ENCODE results near the gene CTNND2. TPM values are rescaled to one million over a fixed set of nuclear protein-coding genes. Genes with fewer than 3 reads are reported as not detected.

CTNND2 gene
- total RNA-seq, 1 donor from 2014 or later: 13.9 TPM

- Histone ChIP-seq H3K9ac (no peak overlapping the region), H3K27me3 (no peaks in the 10 kb centered on the region), H3K79me2 (ENCODE audit: low read depth) (no peaks in the 10 kb centered on the region), H3K27ac (no peak overlapping the region), H3F3A (ENCODE audit: low read depth) (no peaks in the 10 kb centered on the region), H3K9me3 (ENCODE audit: low read depth) (no peaks in the 10 kb centered on the region), H4K20me1 (ENCODE audit: low read depth) (no peaks in the 10 kb centered on the region), H3K36me3 (no peaks in the 10 kb centered on the region), H2AFZ (replicated peaks) (no peak overlapping the region), H3K4me1 (no peaks in the 10 kb centered on the region), H3K4me2 (no peak overlapping the region), H3K4me3 (no peak overlapping the region)
- TF ChIP-seq EZH2phosphoT487 (IDR thresholded peaks at IDR 0.05): no peak
- Mint-ChIP-seq H3K27ac (no peak overlapping the region), H3K9me3 (no peaks in the 10 kb centered on the region), H3K4me3 (no peak overlapping the region), H3K4me1 (peaks cover 18% of the 10 kb centered on the region), H3K36me3 (peaks cover 4% of the 10 kb centered on the region), H3K27me3 (ENCODE audit: insufficient read depth, low read depth) (peaks cover 4% of the 10 kb centered on the region)
- no peak for DNase-seq (ENCODE audit: low spot score)
Measured at GRCh38 chr5:11306365-11306764, 597.9 kb downstream of the CTNND2 start.

- no peak overlapping the region for H3K4me3 ChIP-seq
- H3K27ac Mint-ChIP-seq: no peak overlapping the region
- H3K4me1 Mint-ChIP-seq: peaks cover 18% of the 10 kb centered on the region
Measured at GRCh38 chr5:11305245-11305644, 599.0 kb downstream of the CTNND2 start.

GRCh38 chr5:11304641-11305040 is 599.6 kb downstream of the CTNND2 start:
- Mint-ChIP-seq H3K27ac (no peak overlapping the region), H3K27me3 (ENCODE audit: insufficient read depth, low read depth) (peaks cover 4% of the 10 kb centered on the region), H3K4me3 (no peak overlapping the region), H3K9me3 (no peaks in the 10 kb centered on the region), H3K36me3 (peaks cover 6% of the 10 kb centered on the region), H3K4me1 (peaks cover 18% of the 10 kb centered on the region)
- no peak overlapping the region for H3K4me3 ChIP-seq
- no peak overlapping the region for H2AFZ ChIP-seq (replicated peaks)
- H3K79me2 ChIP-seq (ENCODE audit: low read depth): no peaks in the 10 kb centered on the region
- no peaks in the 10 kb centered on the region for H3F3A ChIP-seq (ENCODE audit: low read depth)
- H3K36me3 ChIP-seq: no peaks in the 10 kb centered on the region
- H3K27me3 ChIP-seq: no peaks in the 10 kb centered on the region
- H3K4me1 ChIP-seq: no peaks in the 10 kb centered on the region
- H3K9me3 ChIP-seq (ENCODE audit: low read depth): no peaks in the 10 kb centered on the region
- no peaks in the 10 kb centered on the region for H4K20me1 ChIP-seq (ENCODE audit: low read depth)
- H3K4me2 ChIP-seq: no peak overlapping the region
- H3K27ac ChIP-seq: no peak overlapping the region
- no peak overlapping the region for H3K9ac ChIP-seq
- no peak for DNase-seq (ENCODE audit: low spot score)
- no peak for TF ChIP-seq CTCF (IDR thresholded peaks at IDR 0.05)
- TF ChIP-seq EZH2 (IDR thresholded peaks at IDR 0.05): no peak
- TF ChIP-seq EZH2phosphoT487 (IDR thresholded peaks at IDR 0.05): no peak

More at GRCh38 chr5:11305245-11305644, 599.0 kb downstream of the CTNND2 start:
- H3K4me2 ChIP-seq: no peak overlapping the region
- H3K36me3 Mint-ChIP-seq: peaks cover 6% of the 10 kb centered on the region
- H3K9me3 Mint-ChIP-seq: no peaks in the 10 kb centered on the region
- no peak overlapping the region for H2AFZ ChIP-seq (replicated peaks)
- H3K79me2 ChIP-seq (ENCODE audit: low read depth): no peaks in the 10 kb centered on the region
- no peak for TF ChIP-seq EZH2 (IDR thresholded peaks at IDR 0.05)
- no peak for TF ChIP-seq CTCF (IDR thresholded peaks at IDR 0.05)
- no peak overlapping the region for H3K27ac ChIP-seq
- H4K20me1 ChIP-seq (ENCODE audit: low read depth): no peaks in the 10 kb centered on the region
- H3K36me3 ChIP-seq: no peaks in the 10 kb centered on the region
- H3K27me3 Mint-ChIP-seq (ENCODE audit: insufficient read depth, low read depth): peaks cover 4% of the 10 kb centered on the region
- no peaks in the 10 kb centered on the region for H3K27me3 ChIP-seq
- H3K4me3 Mint-ChIP-seq: no peak overlapping the region
- H3K9ac ChIP-seq: no peak overlapping the region
- H3K4me1 ChIP-seq: no peaks in the 10 kb centered on the region
- H3K9me3 ChIP-seq (ENCODE audit: low read depth): no peaks in the 10 kb centered on the region
- no peaks in the 10 kb centered on the region for H3F3A ChIP-seq (ENCODE audit: low read depth)
- no peak for DNase-seq (ENCODE audit: low spot score)

GRCh38 chr5:11302663-11303062 is 601.6 kb downstream of the CTNND2 start:
- H3F3A ChIP-seq (ENCODE audit: low read depth): no peaks in the 10 kb centered on the region

More at GRCh38 chr5:11302663-11303062, 601.6 kb downstream of the CTNND2 start:
- no peak for DNase-seq (ENCODE audit: low spot score)
- Histone ChIP-seq H3K9me3 (ENCODE audit: low read depth) (no peaks in the 10 kb centered on the region), H3K4me1 (no peaks in the 10 kb centered on the region), H2AFZ (replicated peaks) (no peak overlapping the region), H3K4me2 (no peak overlapping the region), H3K4me3 (no peak overlapping the region), H4K20me1 (ENCODE audit: low read depth) (no peaks in the 10 kb centered on the region), H3K9ac (no peak overlapping the region), H3K27me3 (no peaks in the 10 kb centered on the region), H3K27ac (no peak overlapping the region), H3K79me2 (ENCODE audit: low read depth) (no peaks in the 10 kb centered on the region), H3K36me3 (no peaks in the 10 kb centered on the region)
- TF ChIP-seq EZH2phosphoT487 (IDR thresholded peaks at IDR 0.05) (no peak), EZH2 (IDR thresholded peaks at IDR 0.05) (no peak), CTCF (IDR thresholded peaks at IDR 0.05) (no peak)
- Mint-ChIP-seq H3K36me3 (peaks cover 2% of the 10 kb centered on the region), H3K9me3 (no peaks in the 10 kb centered on the region), H3K27ac (no peak overlapping the region), H3K4me1 (peaks cover 18% of the 10 kb centered on the region), H3K4me3 (no peak overlapping the region), H3K27me3 (ENCODE audit: insufficient read depth, low read depth) (peaks cover 4% of the 10 kb centered on the region)
